HS-5 (cell line): ENCODE data around the gene RHOXF2B.
A peak's percentile ranks its signal among the peaks of the same experiment; 100 is the strongest.
"Not testable (repeated sequence)": the region's sequence is repeated elsewhere in the genome, so short reads cannot be mapped to it uniquely, and the experiment has no call there.

Experiments used
- DNase-seq: peaks from one replicate; pipeline ENCODE4 v3.0.0-alpha.2; 2012; ENCODE audit warnings: low read depth

Gene RHOXF2B

DNA sequence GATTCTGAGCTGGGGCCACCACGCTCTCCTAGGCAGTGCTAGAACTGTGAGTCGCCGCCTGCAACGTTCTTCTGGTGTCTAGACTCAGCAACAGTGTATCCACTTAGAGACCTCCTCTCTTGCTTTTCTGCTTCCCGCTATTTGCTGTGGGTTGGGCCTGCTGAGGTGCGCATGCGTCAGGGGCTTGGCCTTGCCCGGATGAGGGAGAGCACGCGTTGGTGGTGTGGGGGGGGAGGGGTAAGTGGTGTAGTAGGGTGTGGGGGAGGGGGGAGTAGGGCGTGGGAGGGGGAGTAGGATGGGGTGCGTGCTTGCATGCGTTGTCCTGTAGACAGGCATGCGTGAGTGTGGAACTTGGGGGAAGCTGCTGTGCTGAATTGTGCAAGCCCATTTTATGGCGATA is at the start of gene RHOXF2B:
Gene RHOXF2B, minus strand, starts transcription at position 101 of the 400 bp plus-strand sequence. CDS start 138 bp downstream, outside the sequence.
- DNase-seq: not testable (repeated sequence)

DNA sequence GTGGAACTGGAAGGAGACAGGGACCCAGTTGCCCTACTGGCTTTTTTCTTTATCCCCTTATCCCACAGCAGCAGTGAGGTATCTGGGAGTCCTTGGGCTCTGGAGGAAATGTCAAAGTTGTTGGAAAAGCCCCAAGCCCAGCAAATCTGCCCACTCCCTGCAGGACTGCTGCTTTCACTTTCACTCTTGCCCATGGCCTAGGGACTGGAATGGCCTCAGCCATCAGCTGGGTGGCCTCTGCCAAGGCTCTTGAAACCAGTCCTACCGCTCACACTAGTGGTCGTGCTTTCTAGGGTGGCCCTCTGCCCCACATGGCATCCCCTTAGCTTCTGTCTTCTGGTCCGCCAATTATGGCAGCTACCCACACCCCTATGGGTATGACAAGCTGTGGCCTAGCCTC is 48.0 kb upstream of the RHOXF2B start:
- DNase-seq: no peak

DNA sequence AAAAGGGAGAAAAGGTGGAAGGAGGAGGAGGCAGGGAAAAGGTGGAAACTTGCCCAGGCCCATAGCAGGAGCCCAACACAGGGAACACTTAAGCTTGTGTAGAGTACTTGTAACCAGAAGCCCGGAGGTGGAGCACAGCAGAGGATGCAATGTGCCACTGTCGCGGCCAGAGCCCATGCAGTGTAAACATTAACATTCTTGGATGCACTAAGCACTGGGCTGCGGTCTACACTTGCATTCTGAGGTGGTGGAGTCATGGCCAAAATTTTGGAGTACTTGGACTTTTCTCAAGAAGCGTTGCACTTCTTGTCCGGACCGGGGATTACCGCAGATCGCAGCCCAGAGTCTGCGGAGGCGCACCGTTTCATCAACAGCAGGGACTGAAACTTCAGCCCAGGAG is 42.7 kb upstream of the RHOXF2B start:
- DNase-seq: no peak

DNA sequence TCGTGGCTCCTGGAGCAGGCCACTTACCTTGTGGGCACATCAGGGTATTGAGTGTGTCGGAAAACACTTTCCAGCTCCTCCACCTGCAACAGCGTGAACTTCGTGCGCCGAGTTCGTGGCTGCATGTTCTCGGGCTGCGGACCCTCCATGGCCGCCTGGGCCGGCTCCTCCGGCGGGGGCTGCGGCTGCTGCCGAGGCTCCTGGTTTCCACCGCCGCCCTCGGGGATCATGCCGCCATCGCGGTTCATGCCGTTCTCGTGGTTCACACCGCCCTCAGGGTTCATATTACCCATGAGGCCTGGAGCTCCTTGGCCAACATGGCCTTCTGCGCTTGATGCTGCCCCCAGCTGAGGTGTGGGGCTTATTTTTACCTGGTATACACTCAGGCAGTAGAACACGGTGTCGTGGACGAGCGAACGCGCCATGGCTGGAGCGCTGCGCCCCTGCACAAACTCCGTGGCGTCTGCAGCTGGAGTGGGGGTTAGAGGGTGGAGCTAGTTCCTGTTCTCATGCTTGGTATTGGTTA is 38.0 kb upstream of the RHOXF2B start, which contains the start of gene RHOXF1:
Gene RHOXF1, minus strand, starts transcription at position 476 of the 526 bp plus-strand sequence. Its CDS starts 51 bp downstream, at position 425.
- DNase-seq: no peak

DNA sequence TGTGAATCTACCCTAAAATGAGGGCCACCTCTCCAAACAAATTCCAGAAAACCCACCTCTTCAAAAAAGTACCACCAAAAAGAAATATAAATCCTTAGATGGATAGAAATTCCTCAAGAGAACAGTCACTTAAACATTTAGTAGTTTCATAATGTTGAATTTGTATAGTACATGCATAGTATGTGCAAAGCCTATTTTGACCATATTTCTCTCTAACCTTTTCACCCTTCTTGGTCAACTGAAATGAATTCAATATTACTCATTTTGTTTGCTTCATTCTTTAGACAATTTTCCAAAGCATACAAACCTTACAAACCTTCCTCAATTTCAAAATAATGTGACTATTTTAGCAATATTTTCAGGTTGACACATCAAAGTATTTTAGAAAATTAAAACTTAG is 34.1 kb upstream of the RHOXF2B start:
- peak; percentile 22 for DNase-seq

DNA sequence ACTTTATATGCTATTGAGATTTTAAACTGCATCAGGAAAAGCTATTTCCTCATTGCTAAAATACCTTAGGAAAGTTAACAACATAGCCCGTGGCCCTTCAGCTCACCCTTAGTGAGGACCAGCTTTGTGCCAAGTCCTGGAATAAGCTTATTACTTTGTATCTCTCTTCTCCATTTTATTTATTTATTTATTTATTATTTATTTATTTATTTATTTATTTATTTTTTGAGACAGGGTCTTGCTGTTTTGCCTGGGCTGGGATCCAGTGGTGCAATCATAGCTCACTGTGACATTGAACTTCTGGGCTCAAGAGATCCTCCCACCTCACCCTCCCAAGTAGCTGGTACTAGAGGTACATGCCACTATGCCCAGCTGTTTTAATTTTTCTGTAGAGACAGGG is 31.9 kb upstream of the RHOXF2B start:
- no peak for DNase-seq

DNA sequence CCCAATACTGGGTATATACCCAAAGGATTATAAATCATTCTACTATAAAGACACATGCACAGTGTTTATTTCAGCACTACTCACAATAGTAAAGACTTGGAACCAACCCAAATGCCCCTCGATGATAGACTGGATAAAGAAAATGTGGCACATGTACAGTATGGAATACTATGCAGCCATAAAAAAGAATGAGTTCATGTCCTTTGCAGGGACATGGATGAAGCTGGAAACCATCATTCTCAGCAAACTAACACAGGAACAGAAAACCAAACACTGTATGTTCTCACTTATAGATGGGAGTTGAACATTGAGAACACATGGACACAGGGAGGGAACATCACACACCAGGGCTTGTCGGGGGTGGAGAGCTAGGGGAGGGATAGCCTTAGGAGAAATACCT is 27.2 kb upstream of the RHOXF2B start:
- not testable (repeated sequence) for DNase-seq

DNA sequence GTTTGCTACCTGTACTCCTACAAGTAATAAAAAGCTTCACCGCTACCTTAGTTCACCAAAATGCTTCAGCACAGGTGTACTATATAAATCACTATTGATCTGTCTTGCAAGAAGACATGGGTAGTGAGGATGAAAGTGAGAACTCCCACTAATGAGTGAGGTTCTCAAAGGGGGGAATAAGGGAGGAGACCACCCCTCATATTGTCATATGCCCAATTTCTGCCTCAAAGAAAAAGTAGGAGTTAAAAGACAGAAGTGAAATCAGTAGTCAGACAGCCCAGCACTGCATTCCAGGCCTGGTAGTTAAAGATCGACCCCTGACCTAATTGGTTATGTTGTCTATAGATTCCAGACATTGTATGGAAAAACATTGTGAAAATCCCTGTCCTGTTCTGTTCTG is 23.6 kb upstream of the RHOXF2B start:
- not testable (repeated sequence) for DNase-seq

DNA sequence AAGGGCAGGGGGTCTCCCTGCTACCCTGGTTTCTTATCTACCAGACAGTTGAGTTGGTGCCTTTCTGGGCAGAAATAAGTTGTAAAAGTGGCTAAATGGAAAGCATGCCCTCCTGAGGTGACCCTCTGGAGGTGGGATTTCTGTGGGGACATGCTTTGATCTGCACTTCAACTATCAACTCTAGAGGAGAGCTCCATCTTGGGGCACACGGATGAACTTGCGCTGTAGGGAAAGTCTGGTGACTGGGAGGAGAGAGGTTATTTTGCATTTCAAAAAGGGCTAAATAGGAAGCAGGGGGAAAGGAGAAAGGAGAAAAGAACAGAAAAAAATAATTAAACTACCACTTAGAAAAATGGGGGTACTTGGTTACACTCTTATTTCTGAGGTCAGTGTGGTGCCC is 12.7 kb upstream of the RHOXF2B start:
- no peak for DNase-seq

DNA sequence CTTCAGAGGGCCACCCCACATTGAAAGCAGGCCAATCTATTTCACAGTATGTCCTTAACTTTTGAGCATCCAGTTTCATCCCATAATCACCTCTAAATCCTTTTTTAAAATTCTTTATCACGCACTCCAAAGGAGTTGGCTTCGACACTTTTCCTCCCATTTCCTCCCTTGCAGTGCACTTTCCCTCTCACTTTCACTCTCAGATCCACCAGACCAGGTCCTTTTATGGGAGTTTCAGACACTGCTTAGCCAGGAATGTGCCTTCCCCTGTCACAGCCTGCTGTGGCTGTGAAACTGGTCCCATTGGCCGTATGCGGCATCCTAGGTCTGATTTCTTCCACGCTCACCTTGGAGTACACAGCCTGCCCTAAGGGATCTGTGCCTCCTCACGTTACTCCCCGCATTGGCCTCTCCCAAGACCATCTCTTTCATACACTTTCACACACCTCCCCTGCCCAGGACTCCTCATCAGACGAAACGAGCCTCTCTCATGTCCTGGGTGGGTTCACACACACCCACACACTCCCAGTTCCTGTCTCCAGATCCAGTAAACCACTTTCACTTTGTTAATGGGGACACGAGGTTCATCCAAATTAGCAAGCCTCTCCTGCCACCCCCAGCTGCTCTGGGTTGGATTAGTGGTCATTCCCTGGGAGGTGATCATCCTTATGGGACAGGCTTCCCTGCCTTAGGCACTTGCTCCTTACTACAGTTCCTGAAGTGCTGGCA is 10.0 kb upstream of the RHOXF2B start:
- no peak for DNase-seq

DNA sequence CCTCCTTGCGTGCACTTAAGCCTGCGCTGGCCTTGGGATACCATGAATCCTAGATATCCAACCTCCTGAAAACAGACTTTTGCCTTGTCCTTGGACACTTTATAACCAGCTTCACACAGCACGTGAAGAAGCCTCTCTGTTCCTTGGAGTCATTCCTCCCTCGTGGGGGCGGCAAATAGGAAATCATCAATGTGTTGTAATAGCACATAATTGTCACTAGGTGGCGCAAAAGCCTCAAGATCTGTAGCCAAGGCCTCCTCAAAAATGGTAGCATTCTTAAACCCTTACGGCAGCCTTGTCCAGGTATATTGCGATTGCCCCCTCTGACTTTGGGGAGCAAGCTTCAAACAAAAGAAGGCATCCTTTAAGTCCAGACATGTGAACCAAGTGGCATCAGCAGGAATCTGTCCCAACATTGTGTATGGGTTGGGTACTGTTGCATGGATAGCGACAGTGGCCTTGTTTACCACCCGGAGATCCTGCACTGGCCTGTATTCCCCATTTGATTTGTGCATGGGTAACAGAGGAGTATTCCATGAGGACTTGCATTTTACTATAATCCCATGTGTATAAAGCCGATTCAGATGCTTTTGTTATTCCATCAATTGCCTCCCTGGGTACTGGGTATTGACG is 8.2 kb upstream of the RHOXF2B start:
- DNase-seq: not testable (repeated sequence)

DNA sequence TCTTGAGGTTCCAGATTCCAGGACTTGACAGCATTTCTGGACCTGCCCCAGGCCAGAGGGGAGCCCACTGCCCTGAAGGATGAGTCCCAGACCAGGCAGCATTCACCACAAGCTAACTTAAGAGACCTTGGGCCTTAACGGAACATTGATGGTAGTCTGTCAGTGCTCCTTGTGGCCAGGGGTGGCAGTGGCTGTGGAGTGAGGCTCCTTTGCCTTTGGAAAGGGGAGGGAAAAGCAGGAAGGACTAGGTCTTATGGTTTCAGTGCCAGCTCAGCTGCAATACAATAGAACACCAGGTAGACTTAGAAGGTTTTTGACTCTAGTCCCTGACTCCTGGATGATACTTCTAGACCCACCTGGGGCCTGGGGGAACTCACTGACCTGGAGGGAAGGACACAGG is 11.3 kb downstream of the RHOXF2B start:
- DNase-seq: not testable (repeated sequence)

DNA sequence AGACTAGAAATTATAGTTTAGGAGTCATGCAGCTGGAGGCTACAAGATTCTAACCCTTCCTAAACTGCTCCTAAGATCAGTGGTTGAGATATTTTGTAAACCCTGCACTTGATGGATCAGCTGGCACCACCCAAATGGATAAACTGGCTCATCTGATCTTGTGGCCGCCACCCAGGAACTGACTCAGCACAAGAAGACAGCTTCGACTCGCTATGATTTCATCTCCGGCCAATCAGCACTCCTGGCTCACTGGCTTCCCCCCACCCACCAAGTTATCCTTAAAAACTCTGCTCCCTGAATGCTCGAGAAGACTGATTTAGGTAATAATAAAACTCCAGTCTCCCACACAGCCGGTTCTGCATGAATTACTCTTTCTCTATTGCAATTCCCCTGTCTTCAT is 34.8 kb downstream of the RHOXF2B start:
- DNase-seq: not testable (repeated sequence)

DNA sequence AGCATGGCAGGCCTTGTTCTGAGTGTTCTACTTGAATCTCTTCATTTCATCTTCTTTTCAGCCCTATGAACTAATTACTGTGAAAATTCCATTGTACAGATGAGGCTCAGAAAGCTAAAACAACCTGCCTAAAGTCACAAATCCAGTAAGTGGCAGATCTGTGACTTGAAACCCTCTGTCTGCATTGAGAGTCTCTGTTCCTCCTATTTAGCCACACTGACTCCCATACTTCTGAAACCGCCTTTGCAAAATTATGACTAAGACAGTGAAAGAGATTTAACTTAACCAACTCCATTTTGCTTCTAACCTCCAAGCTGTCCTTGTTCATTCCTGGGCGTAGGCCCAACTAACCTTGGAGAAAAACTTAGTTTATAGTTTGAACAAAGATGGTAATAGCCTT is 35.2 kb downstream of the RHOXF2B start:
- DNase-seq: not testable (repeated sequence)

DNA sequence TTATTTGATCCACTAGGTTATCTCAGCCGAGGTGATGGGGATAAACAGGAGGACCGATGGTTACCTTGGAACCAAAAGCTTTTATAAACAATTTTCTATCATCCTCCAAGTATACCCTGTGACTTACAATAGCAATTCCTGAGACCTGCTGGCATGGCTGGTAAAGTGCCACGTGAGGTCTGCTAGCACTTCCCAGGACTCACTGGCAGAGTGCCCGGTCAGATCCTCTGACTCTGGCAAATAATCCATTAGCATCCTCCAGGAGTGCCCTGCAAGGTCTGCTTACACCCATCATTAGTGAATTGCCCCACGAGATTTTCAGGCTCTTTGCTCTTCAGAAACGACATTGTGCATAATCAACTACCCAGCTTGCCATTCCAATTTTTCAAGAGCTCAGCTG is 37.3 kb downstream of the RHOXF2B start:
- DNase-seq: not testable (repeated sequence)

DNA sequence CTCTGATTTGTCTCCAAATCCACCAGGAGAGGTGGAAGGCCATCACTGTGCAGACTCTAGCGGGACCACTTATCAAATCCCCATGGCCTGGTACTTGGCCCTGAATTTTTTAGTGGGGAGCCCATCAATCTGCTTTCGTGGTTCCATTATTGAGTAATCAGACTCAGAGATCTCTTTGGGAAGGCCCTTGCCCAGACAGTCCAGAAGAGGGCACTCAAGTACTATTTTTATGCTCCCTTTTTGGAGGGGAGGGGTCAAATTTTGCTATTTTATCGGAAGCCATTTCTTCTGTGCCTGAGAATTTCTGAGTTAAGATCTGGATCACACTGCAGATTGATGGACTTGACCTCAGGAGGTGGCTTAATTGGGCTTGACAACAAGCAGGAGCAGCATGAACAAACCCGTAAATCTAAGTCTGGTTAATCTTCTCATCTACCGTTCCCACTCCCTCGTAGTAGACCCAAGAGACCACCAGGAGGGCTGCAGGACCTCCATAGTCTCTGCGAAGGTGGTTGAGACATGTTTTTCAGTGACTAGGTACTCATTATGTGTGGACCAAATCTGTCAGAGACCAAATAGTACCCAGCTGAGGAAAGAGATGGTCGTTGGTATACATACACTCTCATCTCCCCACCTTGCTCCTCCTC is 38.3 kb downstream of the RHOXF2B start:
- not testable (repeated sequence) for DNase-seq

DNA sequence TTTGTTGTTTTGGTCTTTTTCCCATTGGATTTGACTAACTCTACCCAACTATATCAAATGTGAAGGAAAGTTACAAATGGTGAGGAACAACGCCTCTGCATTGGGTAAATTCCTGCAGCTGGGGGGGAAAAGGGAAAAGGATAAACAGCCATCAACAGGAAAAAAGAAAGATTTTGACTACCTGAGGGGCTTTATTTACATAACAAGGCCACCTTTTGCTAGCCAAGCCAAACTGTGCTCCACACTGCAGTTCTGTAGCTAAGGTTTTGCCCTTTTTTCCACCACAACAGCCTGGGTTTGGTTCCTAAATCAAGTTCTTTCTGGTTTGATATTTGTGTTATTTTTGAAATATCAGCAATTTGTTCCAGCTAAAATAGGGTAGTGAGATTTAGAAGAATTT is 40.8 kb downstream of the RHOXF2B start:
- DNase-seq: no peak

DNA sequence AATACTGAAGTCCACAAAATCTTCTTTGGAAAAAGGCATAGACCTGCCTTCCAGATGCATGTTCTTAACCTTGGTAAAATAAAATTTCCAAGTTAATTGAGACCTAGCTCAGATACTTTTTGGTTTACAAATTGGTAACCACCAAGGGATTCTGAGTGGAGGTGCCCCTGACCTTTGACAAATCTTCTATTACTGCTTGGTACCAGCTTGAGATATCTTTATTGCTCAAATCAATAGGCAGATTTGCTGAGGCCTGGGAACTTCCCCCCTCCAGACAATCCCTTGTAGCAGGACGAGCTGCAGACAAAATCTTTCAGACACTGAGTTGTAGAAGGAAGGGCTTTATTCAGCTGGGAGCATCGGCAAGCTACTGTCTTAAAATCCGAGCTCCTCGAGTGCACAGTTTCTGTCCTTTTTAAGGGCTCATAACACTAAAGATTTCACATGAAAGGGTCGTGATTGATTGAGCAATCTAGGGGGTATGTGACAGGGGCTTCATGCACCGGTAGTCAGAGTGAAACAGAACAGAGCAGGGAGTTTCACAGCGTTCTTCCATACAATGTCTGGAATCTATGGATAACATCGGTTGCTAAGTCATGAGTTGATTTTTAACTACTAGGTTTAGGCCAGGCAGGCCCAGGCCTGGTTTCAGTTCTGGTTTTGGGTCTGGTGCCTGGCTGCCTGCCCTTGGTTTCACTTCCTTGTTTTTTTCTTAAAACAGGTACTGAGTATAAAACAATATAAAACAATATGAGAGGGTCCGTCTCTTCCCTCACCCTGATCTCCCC is 41.8 kb downstream of the RHOXF2B start:
- DNase-seq: not testable (repeated sequence)

DNA sequence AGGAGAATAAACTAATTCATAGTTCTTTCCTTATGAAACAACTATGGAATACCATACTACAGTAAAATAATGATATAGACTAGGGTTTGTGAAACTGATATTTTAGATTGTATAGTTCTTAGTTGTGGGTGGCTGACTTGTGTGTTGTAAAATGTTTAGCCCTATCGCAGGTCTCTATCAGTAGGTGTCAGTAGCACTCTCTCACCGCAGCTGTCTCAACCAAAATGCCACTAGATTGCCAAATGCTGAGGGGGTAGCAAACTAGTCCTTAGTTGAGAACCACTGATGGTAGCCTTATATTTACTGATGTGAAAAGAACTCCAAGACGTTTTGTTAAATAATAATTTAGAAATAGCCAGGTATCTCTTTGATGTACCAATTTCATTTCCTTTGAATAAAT is 48.1 kb downstream of the RHOXF2B start:
- DNase-seq: no peak

DNA sequence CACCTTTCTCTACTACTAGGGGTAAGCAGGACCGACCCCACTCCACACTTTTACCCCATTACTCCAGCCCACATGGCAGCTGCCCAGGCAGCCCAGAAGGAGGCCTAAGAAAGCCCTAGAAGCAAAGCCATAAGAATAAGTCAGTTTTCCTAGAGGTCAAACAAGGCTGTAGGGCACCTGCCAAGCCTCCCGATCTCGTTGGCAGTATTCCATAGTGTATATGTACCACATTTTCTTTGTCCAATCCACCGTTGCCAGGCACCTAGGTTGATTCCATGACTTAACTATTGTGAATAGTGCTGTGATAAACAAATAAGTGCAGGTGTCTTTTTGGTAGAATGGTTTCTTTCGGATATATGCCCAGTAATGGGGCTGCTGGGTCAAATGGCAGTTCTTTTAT is 54.2 kb downstream of the RHOXF2B start:
- no peak for DNase-seq

DNA sequence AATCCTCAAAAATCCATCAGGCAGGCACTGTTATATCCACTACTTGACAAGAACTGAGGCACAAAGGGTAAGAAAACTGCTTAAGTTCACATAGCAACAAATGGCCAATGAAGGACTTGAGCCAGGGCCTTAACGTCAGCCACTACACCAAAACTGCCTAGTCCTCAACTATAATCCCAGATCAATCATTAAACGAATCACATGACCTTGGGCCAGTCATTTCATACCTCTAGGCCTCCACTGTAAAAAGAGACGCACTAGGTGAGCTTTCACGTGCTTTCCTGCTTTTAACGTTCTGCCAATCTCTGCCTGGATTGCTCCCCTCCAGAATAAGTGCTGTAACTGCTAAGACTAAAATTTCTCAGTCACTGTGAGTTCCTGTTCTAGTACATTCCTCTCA is 54.7 kb downstream of the RHOXF2B start:
- DNase-seq: no peak
